ENCODE measurements around the gene KAT2B. TPM values are rescaled to one million over a fixed set of nuclear protein-coding genes. Genes with fewer than 3 reads are reported as not detected.

Gene KAT2B
- total and polyA plus RNA-seq, 3 experiments from 2014 or later, result 5.8 to 48.8 (median 48.7) TPM

GRCh38 chr3:20160230-20160629, 120.0 kb downstream of the KAT2B start:
- Mint-ChIP-seq H3K36me3 (peaks cover 0 to 6% (median 2%) of the 10 kb centered on the region in 3 donors), H3K4me1 (peaks cover 18 to 23% (median 19%) of the 10 kb centered on the region in 3 donors), H3K27me3 (no peaks in the 10 kb centered on the region), H3K9me3 (no peaks in the 10 kb centered on the region), H3K4me3 (no peak overlapping the region), H3K27ac (peak overlapping the region; percentile 0 to 98 (median 70))
- ChIA-PET POLR2A (interaction anchor here (0.6 kb wide), 1 partner anchor 42 kb away, joined by 3 read pairs; no protein-coding TSS in a partner anchor), CTCF (no interaction called here)
- no peak overlapping the region for H3K27ac ChIP-seq (ENCODE audit: low read depth, low read length)
- H3K4me3 ChIP-seq (ENCODE audit: low read length), result no peak overlapping the region
- no peaks in the 10 kb centered on the region for H3K36me3 ChIP-seq (ENCODE audit: insufficient read depth, low read length)
- DNase-seq, result no peak
- no peaks in the 10 kb centered on the region for H3K9me3 ChIP-seq (ENCODE audit: low read length)
- no peaks in the 10 kb centered on the region for H3K27me3 ChIP-seq (ENCODE audit: insufficient read depth, low read length, poor library complexity, severe bottlenecking)
- H3K4me1 ChIP-seq (ENCODE audit: insufficient read depth, low read length), result peaks cover 15% of the 10 kb centered on the region

GRCh38 chr3:20161714-20162113, 121.5 kb downstream of the KAT2B start:
- Histone ChIP-seq H3K27ac (ENCODE audit: low read depth, low read length) (no peak overlapping the region), H3K4me1 (ENCODE audit: insufficient read depth, low read length) (peaks cover 15% of the 10 kb centered on the region), H3K27me3 (ENCODE audit: insufficient read depth, low read length, poor library complexity, severe bottlenecking) (no peaks in the 10 kb centered on the region), H3K36me3 (ENCODE audit: insufficient read depth, low read length) (no peaks in the 10 kb centered on the region), H3K9me3 (ENCODE audit: low read length) (no peaks in the 10 kb centered on the region), H3K4me3 (ENCODE audit: low read length) (no peak overlapping the region)
- Mint-ChIP-seq H3K4me1 (peaks cover 18 to 23% (median 19%) of the 10 kb centered on the region in 3 donors), H3K27me3 (no peaks in the 10 kb centered on the region), H3K27ac (peak overlapping the region in 2 of 8 donors; percentile 4 to 66), H3K9me3 (no peaks in the 10 kb centered on the region), H3K4me3 (no peak overlapping the region), H3K36me3 (peaks cover 0 to 2% (median 0%) of the 10 kb centered on the region in 3 donors)
- DNase-seq, result no peak
- CTCF ChIA-PET, result interaction anchor here (1.4 kb wide), 1 partner anchor 118 kb away, joined by 3 read pairs; no protein-coding TSS in a partner anchor
- POLR2A ChIA-PET, result no interaction called here

- no peaks in the 10 kb centered on the region for H3K9me3 Mint-ChIP-seq
- H3K27me3 Mint-ChIP-seq, result no peaks in the 10 kb centered on the region
- no peak overlapping the region for H3K4me3 Mint-ChIP-seq
- ChIA-PET CTCF (no interaction called here), POLR2A (no interaction called here)
- no peaks in the 10 kb centered on the region for H3K4me1 Mint-ChIP-seq
- Histone ChIP-seq H3K4me3 (ENCODE audit: low read length) (no peak overlapping the region), H3K27me3 (ENCODE audit: insufficient read depth, low read length, poor library complexity, severe bottlenecking) (no peaks in the 10 kb centered on the region), H3K9me3 (ENCODE audit: low read length) (no peaks in the 10 kb centered on the region), H3K4me1 (ENCODE audit: insufficient read depth, low read length) (no peaks in the 10 kb centered on the region), H3K27ac (ENCODE audit: low read depth, low read length) (no peak overlapping the region), H3K36me3 (ENCODE audit: insufficient read depth, low read length) (no peaks in the 10 kb centered on the region)
- H3K36me3 Mint-ChIP-seq, result peaks cover 0 to 9% (median 0%) of the 10 kb centered on the region in 3 donors
- no peak for DNase-seq
- no peak overlapping the region for H3K27ac Mint-ChIP-seq
Measured at GRCh38 chr3:20173844-20174410, 133.7 kb downstream of the KAT2B start.

- Mint-ChIP-seq H3K27ac (no peak overlapping the region), H3K36me3 (peaks cover 0 to 3% (median 0%) of the 10 kb centered on the region in 3 donors), H3K27me3 (no peaks in the 10 kb centered on the region), H3K9me3 (no peaks in the 10 kb centered on the region), H3K4me3 (no peak overlapping the region), H3K4me1 (peaks cover 0 to 3% (median 0%) of the 10 kb centered on the region in 3 donors)
- CTCF ChIA-PET, result no interaction called here
- DNase-seq, result no peak
- no peaks in the 10 kb centered on the region for H3K27me3 ChIP-seq (ENCODE audit: insufficient read depth, low read length, poor library complexity, severe bottlenecking)
- no peaks in the 10 kb centered on the region for H3K36me3 ChIP-seq (ENCODE audit: insufficient read depth, low read length)
- no peak overlapping the region for H3K27ac ChIP-seq (ENCODE audit: low read depth, low read length)
- no peak overlapping the region for H3K4me3 ChIP-seq (ENCODE audit: low read length)
- POLR2A ChIA-PET, result no interaction called here
- no peaks in the 10 kb centered on the region for H3K9me3 ChIP-seq (ENCODE audit: low read length)
- H3K4me1 ChIP-seq (ENCODE audit: insufficient read depth, low read length), result peaks cover 7% of the 10 kb centered on the region
Measured at GRCh38 chr3:20181276-20181675, 141.0 kb downstream of the KAT2B start.

GRCh38 chr3:20182206-20182605, 142.0 kb downstream of the KAT2B start:
- CTCF ChIA-PET, result no interaction called here
- H3K27me3 Mint-ChIP-seq, result no peaks in the 10 kb centered on the region
- H3K4me3 Mint-ChIP-seq, result peak overlapping the region in 1 of 7 donors; percentile 32
- Histone ChIP-seq H3K27ac (ENCODE audit: low read depth, low read length) (no peak overlapping the region), H3K36me3 (ENCODE audit: insufficient read depth, low read length) (no peaks in the 10 kb centered on the region), H3K9me3 (ENCODE audit: low read length) (no peaks in the 10 kb centered on the region), H3K4me1 (ENCODE audit: insufficient read depth, low read length) (peaks cover 14% of the 10 kb centered on the region), H3K27me3 (ENCODE audit: insufficient read depth, low read length, poor library complexity, severe bottlenecking) (no peaks in the 10 kb centered on the region), H3K4me3 (ENCODE audit: low read length) (no peak overlapping the region)
- no peak for DNase-seq
- H3K9me3 Mint-ChIP-seq, result no peaks in the 10 kb centered on the region
- peaks cover 0 to 3% (median 0%) of the 10 kb centered on the region in 3 donors for H3K36me3 Mint-ChIP-seq
- H3K27ac Mint-ChIP-seq, result no peak overlapping the region
- POLR2A ChIA-PET, result no interaction called here
- H3K4me1 Mint-ChIP-seq, result peaks cover 0 to 3% (median 0%) of the 10 kb centered on the region in 3 donors

- Histone ChIP-seq H3K27me3 (ENCODE audit: insufficient read depth, low read length, poor library complexity, severe bottlenecking) (no peaks in the 10 kb centered on the region), H3K36me3 (ENCODE audit: insufficient read depth, low read length) (no peaks in the 10 kb centered on the region), H3K4me3 (ENCODE audit: low read length) (peak overlapping the region; percentile 94), H3K4me1 (ENCODE audit: insufficient read depth, low read length) (peaks cover 22% of the 10 kb centered on the region), H3K27ac (ENCODE audit: low read depth, low read length) (peak overlapping the region; percentile 86), H3K9me3 (ENCODE audit: low read length) (no peaks in the 10 kb centered on the region)
- H3K36me3 Mint-ChIP-seq, result no peaks in the 10 kb centered on the region
- ChIA-PET POLR2A (interaction anchor here (2.3 kb wide), 1 partner anchor 144 kb away, joined by 10 read pairs; no protein-coding TSS in a partner anchor), CTCF (interaction anchor here (1.1 kb wide), 1 partner anchor 111 kb away, joined by 3 read pairs; no protein-coding TSS in a partner anchor)
- no peak overlapping the region for H3K4me3 Mint-ChIP-seq
- H3K9me3 Mint-ChIP-seq, result no peaks in the 10 kb centered on the region
- peak in 4 of 5 donors; percentile 1 to 56 (median 20) for DNase-seq
- H3K27ac Mint-ChIP-seq, result no peak overlapping the region
- peaks cover 0 to 3% (median 0%) of the 10 kb centered on the region in 3 donors for H3K4me1 Mint-ChIP-seq
- no peaks in the 10 kb centered on the region for H3K27me3 Mint-ChIP-seq
Measured at GRCh38 chr3:20185331-20185678, 145.1 kb downstream of the KAT2B start.

GRCh38 chr3:20185679-20186599, 145.7 kb downstream of the KAT2B start, which contains the start of gene SGO1:
TSS of gene SGO1 (minus strand) at chr3:20186206. CDS start at chr3:20184027, 2,179 bp downstream.
- DNase-seq, result peak; percentile 99 to 100 (median 99)
- Histone ChIP-seq H3K4me3 (ENCODE audit: low read length) (peak within 1 kb of the TSS; percentile 94), H3K9me3 (ENCODE audit: low read length) (no peaks in the 10 kb centered on the region), H3K27ac (ENCODE audit: low read depth, low read length) (peak within 1 kb of the TSS; percentile 93), H3K36me3 (ENCODE audit: insufficient read depth, low read length) (no peaks in the 10 kb centered on the region), H3K27me3 (ENCODE audit: insufficient read depth, low read length, poor library complexity, severe bottlenecking) (no peaks in the 10 kb centered on the region), H3K4me1 (ENCODE audit: insufficient read depth, low read length) (peaks cover 22% of the 10 kb centered on the region)
- no peak within 1 kb of the TSS for H3K27ac Mint-ChIP-seq
- ChIA-PET POLR2A (interaction anchor here (1.1 to 2.3 kb wide), 3 partner anchors 145 to 240 kb away, joined by 5 to 10 read pairs (median 5); partner anchors contain the start of gene RAB5A), CTCF (interaction anchor here (1.1 kb wide), 2 partner anchors 112 to 145 kb away, joined by 3 to 11 read pairs; partner anchors contain the start of gene KAT2B)
- H3K27me3 Mint-ChIP-seq, result no peaks in the 10 kb centered on the region
- peaks cover 0 to 7% (median 0%) of the 10 kb centered on the region in 3 donors for H3K4me1 Mint-ChIP-seq
- H3K36me3 Mint-ChIP-seq, result no peaks in the 10 kb centered on the region
- no peak within 1 kb of the TSS for H3K4me3 Mint-ChIP-seq
- no peaks in the 10 kb centered on the region for H3K9me3 Mint-ChIP-seq
